ENCODE results near the gene PHTF1. TPM values are rescaled to one million over a fixed set of nuclear protein-coding genes. Genes with fewer than 3 reads are reported as not detected.

Gene PHTF1
- polyA plus RNA-seq, 1 donor (not counting 4 experiments of a cell fraction or from before 2014, with no cell fraction given): 6.8 TPM

DNA sequence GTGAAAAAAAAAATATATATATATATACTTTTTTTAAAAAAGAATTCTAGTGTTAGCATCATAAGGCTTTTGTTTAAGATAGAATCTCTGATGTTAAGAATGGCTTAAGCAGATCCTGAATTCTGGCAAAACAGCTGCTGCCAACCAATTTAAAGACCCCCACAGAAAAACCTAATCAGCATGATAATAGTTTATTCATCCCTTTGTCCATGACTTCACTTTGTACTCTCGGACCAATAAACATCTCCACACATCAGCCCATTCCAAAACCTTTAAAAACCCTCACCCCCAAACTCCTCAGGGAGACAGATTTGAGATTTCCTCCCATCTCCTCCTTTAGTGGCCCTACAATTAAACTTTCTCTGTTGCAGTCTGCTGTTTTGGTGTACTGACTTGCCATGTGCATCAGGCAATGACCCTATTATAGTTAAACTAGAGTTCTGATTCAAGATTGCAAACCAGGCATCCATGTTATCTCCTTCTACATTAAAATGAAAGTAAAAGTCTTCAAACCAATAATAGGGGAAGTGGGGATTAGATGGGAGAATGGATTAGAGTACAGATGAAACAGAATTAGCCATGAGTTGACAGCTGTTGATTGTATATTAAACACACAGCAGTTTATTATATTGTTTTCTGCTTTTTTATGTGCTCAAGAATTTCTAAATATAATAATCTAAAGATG is 9.8 kb upstream of the PHTF1 start:
- H3K4me2 ChIP-seq (ENCODE audit: control insufficient read depth, extremely low read depth, insufficient read depth, low read depth, low read length): no peak overlapping the region
- H3K36me3 ChIP-seq (ENCODE audit: control insufficient read depth in 2 of 2, extremely low read depth in 1 of 2, insufficient read depth in 2 of 2, low read length in 2 of 2): peaks cover 0 to 4% of the 10 kb centered on the region in 2 experiments
- H3K4me3 ChIP-seq (ENCODE audit: control insufficient read depth in 2 of 3, extremely low read depth in 1 of 3, insufficient read depth in 2 of 3, low read depth in 1 of 3, low read length in 3 of 3): no peak overlapping the region
- H3K9me3 ChIP-seq (ENCODE audit: control insufficient read depth, low read depth, low read length): no peaks in the 10 kb centered on the region
- no peak overlapping the region for H2AFZ ChIP-seq (ENCODE audit: control insufficient read depth, low read length)
- peaks cover 2% of the 10 kb centered on the region for H3K4me1 ChIP-seq (ENCODE audit: control insufficient read depth, extremely low read depth, insufficient read depth, low read length)
- H3K9me1 ChIP-seq (ENCODE audit: control insufficient read depth, extremely low read depth, insufficient read depth, low read length): no peaks in the 10 kb centered on the region
- no peak for TF ChIP-seq EZH2 (IDR thresholded peaks at IDR 0.05; ENCODE audit: low read length)
- TF ChIP-seq, protein P1, sequence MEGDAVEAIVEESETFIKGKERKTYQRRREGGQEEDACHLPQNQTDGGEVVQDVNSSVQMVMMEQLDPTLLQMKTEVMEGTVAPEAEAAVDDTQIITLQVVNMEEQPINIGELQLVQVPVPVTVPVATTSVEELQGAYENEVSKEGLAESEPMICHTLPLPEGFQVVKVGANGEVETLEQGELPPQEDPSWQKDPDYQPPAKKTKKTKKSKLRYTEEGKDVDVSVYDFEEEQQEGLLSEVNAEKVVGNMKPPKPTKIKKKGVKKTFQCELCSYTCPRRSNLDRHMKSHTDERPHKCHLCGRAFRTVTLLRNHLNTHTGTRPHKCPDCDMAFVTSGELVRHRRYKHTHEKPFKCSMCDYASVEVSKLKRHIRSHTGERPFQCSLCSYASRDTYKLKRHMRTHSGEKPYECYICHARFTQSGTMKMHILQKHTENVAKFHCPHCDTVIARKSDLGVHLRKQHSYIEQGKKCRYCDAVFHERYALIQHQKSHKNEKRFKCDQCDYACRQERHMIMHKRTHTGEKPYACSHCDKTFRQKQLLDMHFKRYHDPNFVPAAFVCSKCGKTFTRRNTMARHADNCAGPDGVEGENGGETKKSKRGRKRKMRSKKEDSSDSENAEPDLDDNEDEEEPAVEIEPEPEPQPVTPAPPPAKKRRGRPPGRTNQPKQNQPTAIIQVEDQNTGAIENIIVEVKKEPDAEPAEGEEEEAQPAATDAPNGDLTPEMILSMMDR (optimal IDR thresholded peaks at IDR 0.05 in 1 of 3, IDR thresholded peaks at IDR 0.05 in 1 of 3, conservative IDR thresholded peaks at IDR 0.05 in 1 of 3; ENCODE audit: extremely low read depth in 1 of 3, insufficient read depth in 2 of 3, low read length in 3 of 3): no peak
- no peaks in the 10 kb centered on the region for H3K79me2 ChIP-seq (ENCODE audit: control insufficient read depth, insufficient read depth, low read length)
- no peak for DNase-seq (ENCODE audit: low read depth, low spot score)
- H3K9ac ChIP-seq (ENCODE audit: control insufficient read depth, extremely low read depth, insufficient read depth, low read length): no peak overlapping the region
- no peaks in the 10 kb centered on the region for H4K20me1 ChIP-seq (ENCODE audit: control insufficient read depth, extremely low read depth, insufficient read depth, low read length)
- H3K27ac ChIP-seq (ENCODE audit: control insufficient read depth, insufficient read depth, low read length): no peak overlapping the region
- dilution Hi-C loops (cut with MboI; ENCODE audit: extremely low pct_ligation_motif_present, low sequenced_read_pairs): no loop called here
- no peak for FAIRE-seq
- H3K27me3 ChIP-seq (ENCODE audit: control insufficient read depth, extremely low read depth, insufficient read depth, low read length): no peaks in the 10 kb centered on the region

DNA sequence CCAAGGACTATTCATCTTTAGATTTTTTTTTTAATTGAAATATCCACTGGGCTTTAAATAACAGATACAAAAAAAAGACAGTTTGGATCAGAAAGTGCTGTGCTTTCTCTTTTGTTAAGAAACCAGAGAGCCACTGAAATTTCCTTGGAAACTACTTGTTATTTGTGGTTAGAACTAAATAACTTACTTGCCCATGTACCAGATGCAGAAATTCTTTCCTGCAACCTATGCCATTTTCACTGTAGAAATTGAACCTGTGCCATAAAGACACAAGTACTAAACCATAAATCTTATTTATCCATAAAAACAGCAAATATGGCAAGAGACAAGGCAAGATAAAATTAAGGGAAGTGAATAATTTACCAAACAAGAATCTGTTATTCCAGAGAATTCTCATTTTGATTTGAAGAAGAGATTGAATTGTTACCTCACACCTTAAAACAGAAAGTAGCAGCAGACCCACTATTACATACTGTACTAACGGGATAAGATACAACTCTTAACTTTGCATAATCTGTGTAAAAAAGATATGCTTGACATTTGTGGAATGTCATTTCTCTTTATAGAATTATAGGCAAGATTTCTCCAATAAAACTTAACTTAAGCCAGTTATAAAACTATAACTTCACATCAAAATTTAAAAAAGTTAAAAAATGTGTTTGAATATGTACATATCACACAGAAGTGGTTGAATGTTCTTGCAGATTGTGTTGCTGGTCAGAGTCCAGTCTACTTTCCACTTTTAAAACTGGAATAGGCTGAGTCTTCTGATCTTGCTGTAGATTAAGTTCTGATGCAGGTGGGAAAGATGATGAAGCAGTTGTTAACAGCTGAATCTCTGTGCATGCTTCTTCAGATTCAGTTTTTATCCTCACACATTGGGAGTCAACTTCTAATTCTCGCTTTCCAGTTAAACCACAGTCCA is 6.3 kb upstream of the PHTF1 start:
- Histone ChIP-seq H4K20me1 (ENCODE audit: control insufficient read depth, extremely low read depth, insufficient read depth, low read length) (no peaks in the 10 kb centered on the region), H2AFZ (ENCODE audit: control insufficient read depth, low read length) (no peak overlapping the region), H3K36me3 (ENCODE audit: control insufficient read depth in 2 of 2, extremely low read depth in 1 of 2, insufficient read depth in 2 of 2, low read length in 2 of 2) (peaks cover 0 to 5% of the 10 kb centered on the region in 2 experiments), H3K27me3 (ENCODE audit: control insufficient read depth, extremely low read depth, insufficient read depth, low read length) (no peaks in the 10 kb centered on the region), H3K4me1 (ENCODE audit: control insufficient read depth, extremely low read depth, insufficient read depth, low read length) (peaks cover 2% of the 10 kb centered on the region), H3K79me2 (ENCODE audit: control insufficient read depth, insufficient read depth, low read length) (no peaks in the 10 kb centered on the region), H3K9me3 (ENCODE audit: control insufficient read depth, low read depth, low read length) (no peaks in the 10 kb centered on the region), H3K9ac (ENCODE audit: control insufficient read depth, extremely low read depth, insufficient read depth, low read length) (no peak overlapping the region), H3K4me2 (ENCODE audit: control insufficient read depth, extremely low read depth, insufficient read depth, low read depth, low read length) (no peak overlapping the region), H3K4me3 (ENCODE audit: control insufficient read depth in 2 of 3, extremely low read depth in 1 of 3, insufficient read depth in 2 of 3, low read depth in 1 of 3, low read length in 3 of 3) (no peak overlapping the region), H3K27ac (ENCODE audit: control insufficient read depth, insufficient read depth, low read length) (no peak overlapping the region), H3K9me1 (ENCODE audit: control insufficient read depth, extremely low read depth, insufficient read depth, low read length) (no peaks in the 10 kb centered on the region)
- dilution Hi-C loops (cut with MboI; ENCODE audit: extremely low pct_ligation_motif_present, low sequenced_read_pairs): no loop called here
- DNase-seq (ENCODE audit: low read depth, low spot score): no peak
- no peak for TF ChIP-seq EZH2 (IDR thresholded peaks at IDR 0.05; ENCODE audit: low read length)
- TF ChIP-seq, protein P1 (optimal IDR thresholded peaks at IDR 0.05 in 1 of 3, IDR thresholded peaks at IDR 0.05 in 1 of 3, conservative IDR thresholded peaks at IDR 0.05 in 1 of 3; ENCODE audit: extremely low read depth in 1 of 3, insufficient read depth in 2 of 3, low read length in 3 of 3): no peak
- no peak for FAIRE-seq

Measured in keratinocyte (primary cell).